ENCODE measurements around the gene ABCC10.

Gene ABCC10

GRCh38 chr6:43467752-43468151 lies 40.4 kb downstream of the ABCC10 start:
- no peak for TF ChIP-seq GATA3 (IDR thresholded peaks at IDR 0.05; ENCODE audit: low read depth, low read length)
- TF ChIP-seq GATA2 (IDR thresholded peaks at IDR 0.05; ENCODE audit: low read depth, low read length) = no peak

DNA sequence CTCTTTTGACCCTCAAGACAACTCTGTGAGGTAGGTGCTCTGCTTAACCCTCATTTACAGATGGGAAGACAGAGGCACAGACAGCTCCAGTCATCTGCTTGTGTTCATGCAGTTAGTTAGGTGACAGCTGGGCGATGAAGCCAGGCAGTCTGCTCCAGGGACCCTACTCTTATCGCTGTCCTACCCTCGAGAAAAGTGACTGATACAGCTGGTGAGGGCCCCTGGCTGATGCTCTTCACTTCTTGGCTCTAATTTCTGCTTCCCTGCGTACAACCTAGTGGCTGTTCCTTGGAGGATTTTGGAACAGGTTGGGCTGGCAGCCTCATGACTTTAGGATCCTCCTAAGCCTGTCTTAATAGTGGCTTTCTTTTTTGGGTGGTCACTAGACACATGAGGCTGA lies 40.9 kb downstream of the ABCC10 start:
- no peak for TF ChIP-seq GATA2 (IDR thresholded peaks at IDR 0.05; ENCODE audit: low read depth, low read length)
- no peak for TF ChIP-seq GATA3 (IDR thresholded peaks at IDR 0.05; ENCODE audit: low read depth, low read length)

DNA sequence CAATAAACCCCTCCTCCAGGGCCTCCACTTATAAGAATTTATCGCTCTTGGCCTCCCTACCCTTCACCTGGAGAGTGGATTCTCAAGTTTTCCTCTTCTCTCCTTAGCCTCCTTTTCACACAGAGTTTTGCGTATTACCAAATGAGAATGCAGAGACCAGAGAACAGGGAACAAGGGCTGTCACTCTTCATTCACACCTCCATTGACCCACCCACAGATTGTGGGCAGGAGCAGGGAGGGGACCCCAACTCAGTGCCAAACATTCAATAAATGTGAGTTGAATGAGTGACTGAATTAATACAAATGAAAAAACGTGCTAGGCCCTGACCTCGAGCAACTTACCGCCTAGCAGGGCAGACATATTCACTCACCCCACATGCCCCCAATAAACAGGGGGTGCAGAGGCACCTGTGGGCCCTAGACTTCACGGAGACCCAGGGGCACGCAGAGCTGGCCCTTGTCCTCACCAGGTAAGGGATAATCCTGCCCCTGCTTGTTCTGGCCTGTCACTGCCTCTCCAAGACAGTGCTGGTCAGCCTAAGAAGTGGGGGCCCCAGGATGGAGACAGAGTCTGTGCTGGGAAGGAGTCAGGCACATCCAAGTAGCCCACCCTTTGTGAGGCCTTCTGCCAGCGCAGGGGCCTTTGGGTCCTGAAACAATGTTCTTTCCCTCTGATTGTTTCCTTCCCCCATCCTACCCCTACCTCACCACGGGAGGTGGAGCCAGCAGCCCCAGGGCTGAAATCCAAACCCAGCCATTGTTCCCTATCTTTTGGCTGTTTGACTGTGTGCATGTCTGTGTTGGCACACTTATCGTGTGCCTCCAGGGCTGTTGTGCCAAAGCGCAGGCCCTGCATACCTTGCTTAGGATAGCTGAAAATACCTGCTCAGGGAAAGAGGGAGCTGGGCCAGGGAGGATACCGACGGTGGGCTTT lies 41.7 kb downstream of the ABCC10 start:
- TF ChIP-seq GATA2 (IDR thresholded peaks at IDR 0.05; ENCODE audit: low read depth, low read length) (no peak), GATA3 (IDR thresholded peaks at IDR 0.05; ENCODE audit: low read depth, low read length) (no peak)

GRCh38 chr6:43469947-43470346 lies 42.6 kb downstream of the ABCC10 start:
- no peak for TF ChIP-seq GATA3 (IDR thresholded peaks at IDR 0.05; ENCODE audit: low read depth, low read length)
- no peak for TF ChIP-seq GATA2 (IDR thresholded peaks at IDR 0.05; ENCODE audit: low read depth, low read length)

DNA sequence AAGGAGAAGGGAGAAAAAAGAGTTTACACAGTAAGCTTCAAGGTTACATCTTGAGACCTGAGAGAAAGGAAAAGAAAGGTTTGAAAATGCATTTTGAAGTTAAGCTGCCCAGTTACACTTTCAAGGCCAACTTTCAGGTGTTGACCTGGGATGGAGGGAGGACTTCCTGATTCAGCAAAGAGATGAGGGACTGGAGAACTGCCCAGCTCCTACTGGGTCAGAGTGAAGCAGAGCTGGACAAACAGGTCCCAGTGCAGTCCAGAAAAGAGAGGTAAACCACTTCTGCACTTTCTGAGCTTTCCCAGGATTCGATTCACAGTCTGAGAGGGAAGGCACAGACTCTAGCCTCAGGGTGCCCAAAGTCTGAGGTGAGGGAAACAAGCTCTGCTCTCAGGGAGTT lies 44.1 kb downstream of the ABCC10 start:
- TF ChIP-seq GATA3 (IDR thresholded peaks at IDR 0.05; ENCODE audit: low read depth, low read length) (no peak), GATA2 (IDR thresholded peaks at IDR 0.05; ENCODE audit: low read depth, low read length) (no peak)

GRCh38 chr6:43472515-43472914 lies 45.2 kb downstream of the ABCC10 start:
- TF ChIP-seq GATA2 (IDR thresholded peaks at IDR 0.05; ENCODE audit: low read depth, low read length) = no peak
- TF ChIP-seq GATA3 (IDR thresholded peaks at IDR 0.05; ENCODE audit: low read depth, low read length) = no peak

GRCh38 chr6:43475516-43475915 lies 48.2 kb downstream of the ABCC10 start:
- TF ChIP-seq GATA2 (IDR thresholded peaks at IDR 0.05; ENCODE audit: low read depth, low read length) (no peak), GATA3 (IDR thresholded peaks at IDR 0.05; ENCODE audit: low read depth, low read length) (no peak)

- TF ChIP-seq GATA3 (IDR thresholded peaks at IDR 0.05; ENCODE audit: low read depth, low read length) = no peak
- no peak for TF ChIP-seq GATA2 (IDR thresholded peaks at IDR 0.05; ENCODE audit: low read depth, low read length)
Measured at GRCh38 chr6:43476746-43477145, 49.4 kb downstream of the ABCC10 start.

GRCh38 chr6:43477235-43478007 lies 50.1 kb downstream of the ABCC10 start, which contains the start of gene TJAP1:
TSS of gene TJAP1 (plus strand) at chr6:43477570. CDS start at chr6:43499002, 21,432 bp downstream.
- TF ChIP-seq GATA2 (IDR thresholded peaks at IDR 0.05; ENCODE audit: low read depth, low read length) (no peak), GATA3 (IDR thresholded peaks at IDR 0.05; ENCODE audit: low read depth, low read length) (no peak)

DNA sequence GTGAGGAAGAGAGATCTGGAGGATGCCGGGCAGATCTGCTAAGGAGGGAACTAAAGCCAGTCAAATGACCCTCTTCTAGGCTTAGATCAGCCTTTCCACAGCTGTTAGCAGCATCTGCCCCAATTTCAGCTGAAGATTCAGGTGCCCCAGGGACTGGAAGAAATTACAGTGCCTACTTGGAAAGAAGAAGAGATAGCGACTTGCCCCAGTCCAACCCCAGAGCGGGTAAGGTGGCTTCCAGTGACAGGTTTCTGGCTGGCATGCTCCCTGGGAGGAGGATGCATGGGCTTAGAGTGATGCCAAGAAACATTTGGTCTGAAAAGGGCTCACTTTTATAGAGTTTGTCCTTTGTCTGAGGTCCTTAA lies 50.6 kb downstream of the ABCC10 start:
- TF ChIP-seq GATA2 (IDR thresholded peaks at IDR 0.05; ENCODE audit: low read depth, low read length) (no peak), GATA3 (IDR thresholded peaks at IDR 0.05; ENCODE audit: low read depth, low read length) (no peak)

- TF ChIP-seq GATA3 (IDR thresholded peaks at IDR 0.05; ENCODE audit: low read depth, low read length) = no peak
- TF ChIP-seq GATA2 (IDR thresholded peaks at IDR 0.05; ENCODE audit: low read depth, low read length) = no peak
Measured at GRCh38 chr6:43481075-43481474, 53.7 kb downstream of the ABCC10 start.

DNA sequence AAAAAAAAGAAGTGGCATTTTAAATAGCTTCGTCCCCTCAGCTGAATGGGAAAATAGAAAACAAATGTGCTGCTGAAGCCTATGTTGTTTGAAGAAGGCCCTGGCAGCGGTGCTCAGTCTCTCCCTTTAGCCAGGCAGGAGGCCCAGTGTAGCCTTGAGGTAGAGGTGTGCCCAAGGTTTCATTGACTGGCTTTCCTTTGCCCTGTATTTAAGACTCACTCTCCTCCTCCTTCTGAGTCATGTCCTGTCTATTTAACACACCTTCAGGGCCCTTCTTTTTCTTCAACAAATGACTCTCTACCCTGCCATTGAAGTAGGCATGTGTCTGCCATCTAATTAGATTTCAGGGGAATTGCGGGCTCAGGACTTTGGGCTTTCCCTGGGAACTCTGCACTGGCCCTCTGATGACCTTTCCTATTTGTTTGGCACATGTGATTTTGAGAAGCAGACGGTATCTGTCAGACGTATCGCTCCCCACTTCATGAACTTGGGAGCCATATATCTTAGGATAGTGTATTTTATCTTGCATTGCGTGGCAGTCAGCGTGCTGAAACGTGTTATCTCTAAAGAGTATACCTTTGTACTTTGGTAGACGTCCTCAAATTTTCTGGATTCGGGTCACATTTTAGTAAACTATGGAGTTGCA lies 54.4 kb downstream of the ABCC10 start:
- TF ChIP-seq GATA2 (IDR thresholded peaks at IDR 0.05; ENCODE audit: low read depth, low read length) = no peak
- no peak for TF ChIP-seq GATA3 (IDR thresholded peaks at IDR 0.05; ENCODE audit: low read depth, low read length)

- no peak for TF ChIP-seq GATA3 (IDR thresholded peaks at IDR 0.05; ENCODE audit: low read depth, low read length)
- TF ChIP-seq GATA2 (IDR thresholded peaks at IDR 0.05; ENCODE audit: low read depth, low read length) = no peak
Measured at GRCh38 chr6:43488667-43489276, 61.4 kb downstream of the ABCC10 start.

Measured in SH-SY5Y (cell line).